PFSK-1 (cell line): Measurements from ENCODE around the gene SFTPB.

Source experiments
- POLR2AphosphoS5 ChIP-seq: IDR thresholded peaks from 2 replicates; pipeline ENCODE4 v1.6.1; 2012; ENCODE audit warnings: low read depth, mild to moderate bottlenecking, control low read depth, low read length, moderate library complexity
- SIN3A ChIP-seq: IDR thresholded peaks from 2 replicates; pipeline ENCODE4 v1.6.1; 2012; ENCODE audit warnings: mild to moderate bottlenecking, low read length, moderate library complexity, borderline replicate concordance; ENCODE audit not compliant: insufficient read depth
- TAF1 ChIP-seq: IDR thresholded peaks from 2 replicates; pipeline ENCODE4 v1.6.1; 2012; ENCODE audit warnings: low read length, control low read depth, borderline replicate concordance; ENCODE audit not compliant: insufficient read depth

DNA sequence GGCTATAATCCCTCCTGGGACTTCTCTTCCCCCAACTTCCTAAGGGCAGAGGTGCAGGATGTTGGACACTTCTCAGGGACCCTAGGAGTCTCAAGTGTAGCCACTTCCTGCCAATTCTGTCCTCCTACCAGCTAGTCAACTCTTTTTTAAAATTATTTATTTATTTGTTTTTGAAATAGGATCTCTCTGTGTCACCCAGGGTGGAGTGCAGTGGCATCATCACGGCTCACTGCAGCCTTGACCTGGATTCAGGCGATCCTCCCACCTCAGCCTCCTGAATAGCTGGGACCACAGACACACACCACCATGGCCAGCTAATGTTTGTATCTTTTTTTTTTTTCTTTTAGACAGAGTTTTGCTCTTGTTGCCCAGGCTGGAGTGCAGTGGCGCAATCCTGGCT, 11.5 kb downstream of the SFTPB start:
- TF ChIP-seq SIN3A = no peak
- no peak for TF ChIP-seq POLR2AphosphoS5
- TF ChIP-seq TAF1 = no peak
